GM21390 (cell line): ENCODE results near the gene UGT1A5.

Experiments
- ATAC-seq: cut with Tn5 transposase; IDR thresholded peaks from one replicate; pipeline ENCODE4 v1.9.1; 2021; ENCODE audit not compliant: unreplicated experiment

Gene UGT1A5

GRCh38 chr2:233775414-233775813, 62.7 kb downstream of the UGT1A5 start:
- ATAC-seq = no peak

- ATAC-seq = no peak
These were observed 65.3 kb downstream of the UGT1A5 start, which contains the start of gene MROH2A for GRCh38 chr2:233778030-233778429. MROH2A (plus strand) TSS chr2:233778330; CDS start chr2:233779359, 1,029 bp downstream.

- ATAC-seq = no peak
These were observed 67.0 kb downstream of the UGT1A5 start for GRCh38 chr2:233779722-233780121.

- no peak for ATAC-seq
These were observed 68.1 kb downstream of the UGT1A5 start for GRCh38 chr2:233780771-233781170.

GRCh38 chr2:233789554-233789953, 76.8 kb downstream of the UGT1A5 start:
- ATAC-seq = no peak

- no peak for ATAC-seq
These were observed 78.6 kb downstream of the UGT1A5 start for GRCh38 chr2:233791151-233791882.

- no peak for ATAC-seq
These were observed 79.2 kb downstream of the UGT1A5 start for GRCh38 chr2:233791883-233792329.

- no peak for ATAC-seq
These were observed 80.0 kb downstream of the UGT1A5 start for GRCh38 chr2:233792720-233793119.

- ATAC-seq = no peak
These were observed 80.9 kb downstream of the UGT1A5 start for GRCh38 chr2:233793465-233794127.

GRCh38 chr2:233794128-233794658, 81.5 kb downstream of the UGT1A5 start:
- ATAC-seq = no peak

GRCh38 chr2:233795735-233796171, 83.0 kb downstream of the UGT1A5 start:
- no peak for ATAC-seq

- no peak for ATAC-seq
These were observed 83.5 kb downstream of the UGT1A5 start for GRCh38 chr2:233796254-233796653.

- ATAC-seq = no peak
These were observed 85.8 kb downstream of the UGT1A5 start for GRCh38 chr2:233798335-233799086.

GRCh38 chr2:233799087-233799665, 86.5 kb downstream of the UGT1A5 start:
- no peak for ATAC-seq

GRCh38 chr2:233799716-233800115, 87.0 kb downstream of the UGT1A5 start:
- ATAC-seq = no peak

- no peak for ATAC-seq
These were observed 87.5 kb downstream of the UGT1A5 start for GRCh38 chr2:233800208-233800607.

GRCh38 chr2:233801357-233802131, 88.8 kb downstream of the UGT1A5 start:
- ATAC-seq = no peak

GRCh38 chr2:233802132-233802815, 89.6 kb downstream of the UGT1A5 start:
- no peak for ATAC-seq

GRCh38 chr2:233803292-233803911, 90.7 kb downstream of the UGT1A5 start:
- ATAC-seq = no peak
